Activated T-helper 1 cell treated with Interleukin-2 at 50 U/mL for 16 hours (primary cell): ENCODE data around the gene MMEL1.
"Not testable (repeated sequence)": the region's sequence is repeated elsewhere in the genome, so short reads cannot be mapped to it uniquely, and the experiment has no call there.

ENCODE experiments used
- DNase-seq: peaks from one replicate; pipeline ENCODE4 v3.0.0-alpha.2; 2020; ENCODE audit warnings: low read depth

MMEL1 gene

GRCh38 chr1:2557482-2558400, 75.1 kb downstream of the MMEL1 start:
- DNase-seq: no peak

- no peak for DNase-seq
These were observed 75.9 kb downstream of the MMEL1 start for GRCh38 chr1:2556678-2557481.

- DNase-seq: peak; percentile 52
These were observed 76.5 kb downstream of the MMEL1 start, which contains the start of gene TNFRSF14 for GRCh38 chr1:2556277-2556677. Gene TNFRSF14, plus strand, starts transcription at chr1:2556371. Its CDS starts 294 bp downstream, at chr1:2556665.

- peak; percentile 51 for DNase-seq
These were observed 77.1 kb downstream of the MMEL1 start for GRCh38 chr1:2555634-2556276.

- DNase-seq: no peak
These were observed 78.0 kb downstream of the MMEL1 start for GRCh38 chr1:2554621-2555387.

GRCh38 chr1:2553871-2554620, 78.8 kb downstream of the MMEL1 start:
- no peak for DNase-seq

- not testable (repeated sequence) for DNase-seq
These were observed 79.7 kb downstream of the MMEL1 start for GRCh38 chr1:2553076-2553475.

- DNase-seq: no peak
These were observed 80.6 kb downstream of the MMEL1 start for GRCh38 chr1:2552189-2552588.

- not testable (repeated sequence) for DNase-seq
These were observed 81.3 kb downstream of the MMEL1 start for GRCh38 chr1:2551544-2551943.

GRCh38 chr1:2550309-2550861, 82.4 kb downstream of the MMEL1 start:
- DNase-seq: not testable (repeated sequence)

- not testable (repeated sequence) for DNase-seq
These were observed 83.3 kb downstream of the MMEL1 start for GRCh38 chr1:2549367-2550029.

GRCh38 chr1:2548068-2548589, 84.7 kb downstream of the MMEL1 start:
- DNase-seq: peak; percentile 74

- no peak for DNase-seq
These were observed 85.4 kb downstream of the MMEL1 start for GRCh38 chr1:2547210-2548067.

GRCh38 chr1:2546515-2547209, 86.2 kb downstream of the MMEL1 start:
- peak; percentile 73 for DNase-seq

GRCh38 chr1:2545754-2546514, 86.9 kb downstream of the MMEL1 start:
- DNase-seq: peak; percentile 83

- DNase-seq: no peak
These were observed 87.8 kb downstream of the MMEL1 start for GRCh38 chr1:2544875-2545640.
